ENCODE data around the gene CDK15. TPM values are rescaled to one million over a fixed set of nuclear protein-coding genes. Genes with fewer than 3 reads are reported as not detected.

Gene CDK15
- polyA plus RNA-seq, 2 of the 4 experiments (the other 2 are of a cell fraction) = not detected

- TF ChIP-seq HOXA7 (CRISPR knock-in tag; IDR thresholded peaks at IDR 0.05) = no peak
These were observed 47.5 kb upstream of the CDK15 start (continued) for GRCh38 chr2:201758873-201759272.

DNA sequence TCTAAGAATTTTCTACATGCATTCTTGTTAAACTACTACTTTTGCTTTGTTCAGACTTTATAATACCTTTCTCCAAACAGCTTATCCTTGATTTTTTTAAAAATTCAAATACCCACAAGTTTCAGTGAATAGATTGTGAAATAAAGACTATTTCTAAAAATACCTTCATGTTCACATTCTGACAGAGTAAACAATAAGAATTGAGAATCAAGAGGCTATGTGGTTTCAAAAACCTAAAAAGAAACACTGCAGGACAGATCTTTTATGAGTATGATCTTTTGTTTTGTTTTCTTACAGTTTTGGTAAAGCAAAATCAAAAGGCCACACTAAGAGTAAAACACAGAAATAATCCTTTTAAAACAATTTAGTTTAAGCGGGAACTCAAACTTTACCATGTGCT is 46.8 kb upstream of the CDK15 start:
- DNase-seq (ENCODE audit: low read depth in 1 of 2, low spot score in 1 of 2) = no peak
- Histone ChIP-seq H3K27ac (no peak overlapping the region), H3K4me2 (no peak overlapping the region), H3K4me1 (peaks cover 23% of the 10 kb centered on the region), H3K9me3 (no peaks in the 10 kb centered on the region), H3K4me3 (no peak overlapping the region)
- POLR2A ChIA-PET = no interaction called here
- ATAC-seq = no peak
- 94% methylated on average over 1 of the region's 1 CpG for WGBS (ENCODE audit: missing lambda C conversion rate)
- no peak for FAIRE-seq
- TF ChIP-seq E2F6 (IDR thresholded peaks at IDR 0.05; ENCODE audit: borderline replicate concordance, low read depth) (no peak), FOSL2 (IDR thresholded peaks at IDR 0.05) (no peak), FOSL2 (CRISPR knock-in tag; IDR thresholded peaks at IDR 0.05) (no peak), HEYL (CRISPR knock-in tag; IDR thresholded peaks at IDR 0.05) (no peak), HOXA7 (CRISPR knock-in tag; IDR thresholded peaks at IDR 0.05) (no peak), ZC3H11A (IDR thresholded peaks at IDR 0.05) (no peak), POLR2A (IDR thresholded peaks at IDR 0.05; ENCODE audit: low read length) (no peak), SMC3 (IDR thresholded peaks at IDR 0.05) (no peak), ZSCAN20 (CRISPR knock-in tag; IDR thresholded peaks at IDR 0.05) (no peak), HDAC2 (IDR thresholded peaks at IDR 0.05) (no peak), MYC (IDR thresholded peaks at IDR 0.05; ENCODE audit: borderline replicate concordance, low read length) (no peak)
- TF ChIP-seq, protein P1, sequence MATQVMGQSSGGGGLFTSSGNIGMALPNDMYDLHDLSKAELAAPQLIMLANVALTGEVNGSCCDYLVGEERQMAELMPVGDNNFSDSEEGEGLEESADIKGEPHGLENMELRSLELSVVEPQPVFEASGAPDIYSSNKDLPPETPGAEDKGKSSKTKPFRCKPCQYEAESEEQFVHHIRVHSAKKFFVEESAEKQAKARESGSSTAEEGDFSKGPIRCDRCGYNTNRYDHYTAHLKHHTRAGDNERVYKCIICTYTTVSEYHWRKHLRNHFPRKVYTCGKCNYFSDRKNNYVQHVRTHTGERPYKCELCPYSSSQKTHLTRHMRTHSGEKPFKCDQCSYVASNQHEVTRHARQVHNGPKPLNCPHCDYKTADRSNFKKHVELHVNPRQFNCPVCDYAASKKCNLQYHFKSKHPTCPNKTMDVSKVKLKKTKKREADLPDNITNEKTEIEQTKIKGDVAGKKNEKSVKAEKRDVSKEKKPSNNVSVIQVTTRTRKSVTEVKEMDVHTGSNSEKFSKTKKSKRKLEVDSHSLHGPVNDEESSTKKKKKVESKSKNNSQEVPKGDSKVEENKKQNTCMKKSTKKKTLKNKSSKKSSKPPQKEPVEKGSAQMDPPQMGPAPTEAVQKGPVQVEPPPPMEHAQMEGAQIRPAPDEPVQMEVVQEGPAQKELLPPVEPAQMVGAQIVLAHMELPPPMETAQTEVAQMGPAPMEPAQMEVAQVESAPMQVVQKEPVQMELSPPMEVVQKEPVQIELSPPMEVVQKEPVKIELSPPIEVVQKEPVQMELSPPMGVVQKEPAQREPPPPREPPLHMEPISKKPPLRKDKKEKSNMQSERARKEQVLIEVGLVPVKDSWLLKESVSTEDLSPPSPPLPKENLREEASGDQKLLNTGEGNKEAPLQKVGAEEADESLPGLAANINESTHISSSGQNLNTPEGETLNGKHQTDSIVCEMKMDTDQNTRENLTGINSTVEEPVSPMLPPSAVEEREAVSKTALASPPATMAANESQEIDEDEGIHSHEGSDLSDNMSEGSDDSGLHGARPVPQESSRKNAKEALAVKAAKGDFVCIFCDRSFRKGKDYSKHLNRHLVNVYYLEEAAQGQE (IDR thresholded peaks at IDR 0.05) = no peak
- CTCF ChIA-PET = interaction anchor here (1.4 kb wide), 1 partner anchor 419 kb away, joined by 5 read pairs; no protein-coding TSS in a partner anchor

GRCh38 chr2:201761101-201761500 is 45.2 kb upstream of the CDK15 start:
- no peak for DNase-seq (ENCODE audit: low read depth in 1 of 2, low spot score in 1 of 2)
- ATAC-seq = no peak
- Histone ChIP-seq H3K4me1 (peaks cover 15% of the 10 kb centered on the region), H3K4me2 (no peak overlapping the region), H3K4me3 (no peak overlapping the region), H3K27ac (no peak overlapping the region), H3K9me3 (no peaks in the 10 kb centered on the region)
- CTCF ChIA-PET = no interaction called here
- WGBS (ENCODE audit: missing lambda C conversion rate) = 79% methylated on average over 4 of the region's 4 CpGs
- POLR2A ChIA-PET = no interaction called here
- no peak for FAIRE-seq
- TF ChIP-seq HEYL (CRISPR knock-in tag; IDR thresholded peaks at IDR 0.05) (no peak), RFX5 (IDR thresholded peaks at IDR 0.05) (no peak), ZNF302 (CRISPR knock-in tag; IDR thresholded peaks at IDR 0.05) (no peak), KDM1A (IDR thresholded peaks at IDR 0.05; ENCODE audit: low read depth) (no peak), MAX (IDR thresholded peaks at IDR 0.05) (no peak), POLR2A (IDR thresholded peaks at IDR 0.05; ENCODE audit: low read length) (no peak), HOXB13 (CRISPR knock-in tag; IDR thresholded peaks at IDR 0.05; ENCODE audit: low read depth) (no peak), EP300 (IDR thresholded peaks at IDR 0.05) (no peak), PHF8 (IDR thresholded peaks at IDR 0.05; ENCODE audit: borderline replicate concordance, low read depth) (no peak), ATOH8 (CRISPR knock-in tag; IDR thresholded peaks at IDR 0.05; ENCODE audit: low read depth) (no peak), ZC3H11A (IDR thresholded peaks at IDR 0.05) (no peak), CHD2 (IDR thresholded peaks at IDR 0.05; ENCODE audit: low read length, partially characterized antibody) (no peak), EHF (CRISPR knock-in tag; IDR thresholded peaks at IDR 0.05) (no peak), EHMT2 (IDR thresholded peaks at IDR 0.05; ENCODE audit: low read depth) (no peak), RNF2 (IDR thresholded peaks at IDR 0.05; ENCODE audit: borderline replicate concordance, low read depth) (no peak), CEBPB (IDR thresholded peaks at IDR 0.05) (no peak)
- TF ChIP-seq, protein P2, sequence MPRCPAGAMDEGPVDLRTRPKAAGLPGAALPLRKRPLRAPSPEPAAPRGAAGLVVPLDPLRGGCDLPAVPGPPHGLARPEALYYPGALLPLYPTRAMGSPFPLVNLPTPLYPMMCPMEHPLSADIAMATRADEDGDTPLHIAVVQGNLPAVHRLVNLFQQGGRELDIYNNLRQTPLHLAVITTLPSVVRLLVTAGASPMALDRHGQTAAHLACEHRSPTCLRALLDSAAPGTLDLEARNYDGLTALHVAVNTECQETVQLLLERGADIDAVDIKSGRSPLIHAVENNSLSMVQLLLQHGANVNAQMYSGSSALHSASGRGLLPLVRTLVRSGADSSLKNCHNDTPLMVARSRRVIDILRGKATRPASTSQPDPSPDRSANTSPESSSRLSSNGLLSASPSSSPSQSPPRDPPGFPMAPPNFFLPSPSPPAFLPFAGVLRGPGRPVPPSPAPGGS (IDR thresholded peaks at IDR 0.05) = no peak
- TF ChIP-seq, protein P3, sequence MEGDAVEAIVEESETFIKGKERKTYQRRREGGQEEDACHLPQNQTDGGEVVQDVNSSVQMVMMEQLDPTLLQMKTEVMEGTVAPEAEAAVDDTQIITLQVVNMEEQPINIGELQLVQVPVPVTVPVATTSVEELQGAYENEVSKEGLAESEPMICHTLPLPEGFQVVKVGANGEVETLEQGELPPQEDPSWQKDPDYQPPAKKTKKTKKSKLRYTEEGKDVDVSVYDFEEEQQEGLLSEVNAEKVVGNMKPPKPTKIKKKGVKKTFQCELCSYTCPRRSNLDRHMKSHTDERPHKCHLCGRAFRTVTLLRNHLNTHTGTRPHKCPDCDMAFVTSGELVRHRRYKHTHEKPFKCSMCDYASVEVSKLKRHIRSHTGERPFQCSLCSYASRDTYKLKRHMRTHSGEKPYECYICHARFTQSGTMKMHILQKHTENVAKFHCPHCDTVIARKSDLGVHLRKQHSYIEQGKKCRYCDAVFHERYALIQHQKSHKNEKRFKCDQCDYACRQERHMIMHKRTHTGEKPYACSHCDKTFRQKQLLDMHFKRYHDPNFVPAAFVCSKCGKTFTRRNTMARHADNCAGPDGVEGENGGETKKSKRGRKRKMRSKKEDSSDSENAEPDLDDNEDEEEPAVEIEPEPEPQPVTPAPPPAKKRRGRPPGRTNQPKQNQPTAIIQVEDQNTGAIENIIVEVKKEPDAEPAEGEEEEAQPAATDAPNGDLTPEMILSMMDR (IDR thresholded peaks at IDR 0.05) = no peak
- TF ChIP-seq, protein P4, sequence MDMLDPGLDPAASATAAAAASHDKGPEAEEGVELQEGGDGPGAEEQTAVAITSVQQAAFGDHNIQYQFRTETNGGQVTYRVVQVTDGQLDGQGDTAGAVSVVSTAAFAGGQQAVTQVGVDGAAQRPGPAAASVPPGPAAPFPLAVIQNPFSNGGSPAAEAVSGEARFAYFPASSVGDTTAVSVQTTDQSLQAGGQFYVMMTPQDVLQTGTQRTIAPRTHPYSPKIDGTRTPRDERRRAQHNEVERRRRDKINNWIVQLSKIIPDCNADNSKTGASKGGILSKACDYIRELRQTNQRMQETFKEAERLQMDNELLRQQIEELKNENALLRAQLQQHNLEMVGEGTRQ (IDR thresholded peaks at IDR 0.05) = no peak

Measured in A549 (cell line).